CD14-positive monocyte (primary cell): ENCODE measurements around the gene DYNC2H1. TPM values are rescaled to one million over a fixed set of nuclear protein-coding genes. Genes with fewer than 3 reads are reported as not detected.

Experiments used
- DNase-seq, 3 donors: peaks; one replicate each; pipeline ENCODE4 v3.0.0-alpha.2; 2011 to 2022
- H2AFZ ChIP-seq: 2 replicates; pipeline ENCODE4 v1.6.0; 2012; ENCODE audit warnings: mild to moderate bottlenecking, low read depth, low read length, inconsistent platforms; ENCODE audit not compliant: insufficient read depth, poor library complexity, severe bottlenecking
- H3K27ac ChIP-seq, 2 donors: 1 replicate in 1 of 2; 2 replicates in 1 of 2; pipeline ENCODE4 v1.5.1; 2012 to 2013; ENCODE audit warnings: low read length in 2 of 2, control low read depth in 1 of 2, inconsistent platforms in 1 of 2, low read depth in 1 of 2, mild to moderate bottlenecking in 1 of 2
- H3K27me3 ChIP-seq, 2 donors: one replicate each; pipeline versions ENCODE4 v1.6.0 to v1.6.1; 2011 to 2013; ENCODE audit warnings: low read length in 2 of 2; ENCODE audit not compliant: control insufficient read depth in 2 of 2, insufficient read depth in 2 of 2
- H3K36me3 ChIP-seq, 2 donors: replicated peaks in 1 of 2; 1 replicate in 1 of 2; 2 replicates in 1 of 2; pipeline versions ENCODE4 v1.5.1 to v1.6.1; 2012 to 2013; ENCODE audit warnings: low read length in 2 of 2, control low read depth in 1 of 2, inconsistent platforms in 1 of 2, mild to moderate bottlenecking in 1 of 2; ENCODE audit not compliant: insufficient read depth in 2 of 2, control insufficient read depth in 1 of 2
- H3K4me1 ChIP-seq, 2 donors: 1 replicate in 1 of 2; 2 replicates in 1 of 2; pipeline versions ENCODE4 v1.5.1 to v1.6.1; 2012 to 2013; ENCODE audit warnings: low read length in 2 of 2, control low read depth in 1 of 2, inconsistent platforms in 1 of 2, mild to moderate bottlenecking in 1 of 2, moderate library complexity in 1 of 2; ENCODE audit not compliant: insufficient read depth in 2 of 2, control insufficient read depth in 1 of 2
- H3K4me2 ChIP-seq: replicated peaks from 2 replicates; pipeline ENCODE3; 2012; ENCODE audit warnings: low read length, moderate library complexity, mild to moderate bottlenecking; ENCODE audit not compliant: poor library complexity, severe bottlenecking; ENCODE audit errors: extremely low read depth
- H3K4me3 ChIP-seq, 3 experiments: fragments of 200-600 bp in 1 of 3; sonication (generic) in 1 of 3; replicated peaks in 1 of 3; 1 replicate in 2 of 3; 2 replicates in 1 of 3; pipeline ENCODE4 v1.5.1; 2011 to 2013; ENCODE audit warnings: low read length in 3 of 3, mild to moderate bottlenecking in 3 of 3, control low read depth in 2 of 3, low read depth in 2 of 3, inconsistent platforms in 1 of 3, moderate library complexity in 1 of 3
- H3K79me2 ChIP-seq: 2 replicates; pipeline ENCODE4 v1.6.0; 2012; ENCODE audit warnings: mild to moderate bottlenecking, control low read depth, inconsistent platforms, low read length, moderate library complexity; ENCODE audit not compliant: insufficient read depth
- H3K9ac ChIP-seq: 2 replicates; pipeline ENCODE4 v1.6.0; 2017; ENCODE audit warnings: low read length, mild to moderate bottlenecking; ENCODE audit not compliant: insufficient read depth, poor library complexity, severe bottlenecking
- H3K9me3 ChIP-seq, 2 donors: replicated peaks in 1 of 2; 1 replicate in 1 of 2; 2 replicates in 1 of 2; pipeline versions ENCODE4 v1.5.1 to v1.6.1; 2012 to 2013; ENCODE audit warnings: low read length in 2 of 2, control low read depth in 1 of 2; ENCODE audit not compliant: control insufficient read depth in 1 of 2, insufficient read depth in 1 of 2
- H4K20me1 ChIP-seq: 2 replicates; pipeline ENCODE4 v1.6.0; 2012; ENCODE audit warnings: mild to moderate bottlenecking, low read length, control low read depth, moderate library complexity; ENCODE audit not compliant: insufficient read depth
- H3K27ac Mint-ChIP-seq, 7 donors: one replicate each; pipeline ENCODE4 v1.8.0; 2020; ENCODE audit warnings: mild to moderate bottlenecking in 7 of 7, mixed read lengths in 7 of 7, moderate library complexity in 6 of 7, inconsistent platforms in 2 of 7
- H3K27me3 Mint-ChIP-seq, 3 donors: one replicate each; pipeline ENCODE4 v1.8.0; 2021 to 2022; ENCODE audit warnings: low read depth in 3 of 3, mild to moderate bottlenecking in 3 of 3, mixed read lengths in 3 of 3, moderate library complexity in 3 of 3, inconsistent platforms in 1 of 3
- H3K36me3 Mint-ChIP-seq, 2 donors: one replicate each; pipeline ENCODE4 v1.8.0; 2020; ENCODE audit warnings: mixed read lengths in 2 of 2, inconsistent platforms in 1 of 2, mild to moderate bottlenecking in 1 of 2
- H3K4me1 Mint-ChIP-seq: one replicate; pipeline ENCODE4 v1.8.0; 2020; ENCODE audit warnings: mild to moderate bottlenecking, mixed read lengths
- H3K4me3 Mint-ChIP-seq, 2 donors: one replicate each; pipeline ENCODE4 v1.8.0; 2020; ENCODE audit warnings: mild to moderate bottlenecking in 2 of 2, mixed read lengths in 2 of 2, moderate library complexity in 1 of 2
- H3K9me3 Mint-ChIP-seq, 7 donors: one replicate each; pipeline ENCODE4 v1.8.0; 2020 to 2022; ENCODE audit warnings: mixed read lengths in 7 of 7, mild to moderate bottlenecking in 6 of 7, moderate library complexity in 6 of 7, inconsistent platforms in 2 of 7
- WGBS: methylation state at CpG from one replicate; pipeline ENCODE4 v1.1.5; 2013; ENCODE audit warnings: missing lambda C conversion rate; ENCODE audit not compliant: insufficient coverage; 5-methylcytosine and 5-hydroxymethylcytosine counted together
- intact Hi-C, 2 donors: fragments of 100-400 bp; cut with micrococcal nuclease; formaldehyde crosslinking; loops; one replicate each; pipeline versions ENCODE4 v1.15.0 to v1.15.1; 2023
- polyA plus RNA-seq, 3 donors: library from polyadenylated mRNA; depleted of rRNA in 1 of 3; unstranded in 2 of 3; stranded (reverse) in 1 of 3; fragments of 300-500 nt in 2 of 3; fragments of >200 nt in 1 of 3; fragmentation: Illumina TruSeq in 2 of 3; gene quantifications; 1 replicate in 2 of 3; 2 replicates in 1 of 3; pipeline ENCODE4 v1.2.3, GENCODE V29; 2012 to 2021
- TF ChIP-seq, protein P1 (sequence below): fragments of 200-600 bp; IDR thresholded peaks from one replicate; pipeline ENCODE4 v1.8.0; 2022; ENCODE audit warnings: antibody characterized with exemption, mild to moderate bottlenecking

The DYNC2H1 gene
- polyA plus RNA-seq, 3 donors = 0.10 to 1.5 (median 0.36) TPM

DNA sequence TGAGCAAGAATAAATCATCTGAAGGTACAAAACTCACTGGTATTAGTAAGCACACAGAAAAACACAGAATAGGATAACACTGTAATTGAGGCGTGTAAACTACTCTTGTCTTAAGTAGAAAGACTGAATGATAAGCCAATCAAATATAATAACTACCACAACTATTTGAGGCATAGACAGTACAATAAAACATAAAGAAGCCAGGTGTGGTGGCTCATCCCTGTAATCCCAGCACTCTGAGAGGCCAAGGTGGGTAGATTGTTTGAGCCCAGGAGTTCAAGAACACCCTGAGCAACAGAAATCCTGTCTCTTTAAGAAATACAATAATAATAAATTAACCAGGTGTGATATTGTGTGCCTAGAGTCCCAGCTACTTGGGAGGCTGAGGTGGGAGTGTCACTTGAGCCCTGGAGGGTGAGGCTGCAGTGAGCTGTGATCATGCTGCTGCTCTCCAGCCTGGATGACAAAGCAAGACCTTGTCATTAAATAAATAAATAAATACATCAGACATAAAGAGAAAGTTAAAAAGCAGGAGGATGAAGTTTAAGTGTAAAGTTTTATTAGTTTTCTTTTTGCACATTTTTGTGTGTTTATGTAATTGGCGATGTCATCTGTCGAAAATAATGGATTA lies 390.6 kb downstream of the DYNC2H1 start:
- no peak overlapping the region for H3K4me3 ChIP-seq
- no peaks in the 10 kb centered on the region for H3K4me1 ChIP-seq
- DNase-seq = no peak
- H3K27me3 ChIP-seq = no peaks in the 10 kb centered on the region
- H3K27ac Mint-ChIP-seq = no peak overlapping the region
- peaks cover 0 to 19% of the 10 kb centered on the region in 2 donors for H3K9me3 ChIP-seq
- no CpG with 5 or more reads among the region's 3 CpGs for WGBS
- H3K36me3 Mint-ChIP-seq = no peaks in the 10 kb centered on the region
- H3K27me3 Mint-ChIP-seq = peaks cover 0 to 1% (median 0%) of the 10 kb centered on the region in 3 donors
- H3K79me2 ChIP-seq = no peaks in the 10 kb centered on the region
- no peak overlapping the region for H2AFZ ChIP-seq
- no peaks in the 10 kb centered on the region for H3K36me3 ChIP-seq
- no peak overlapping the region for H3K27ac ChIP-seq
- H3K9me3 Mint-ChIP-seq = peaks cover 6 to 17% (median 14%) of the 10 kb centered on the region in 7 donors
- no peak overlapping the region for H3K9ac ChIP-seq
- no peaks in the 10 kb centered on the region for H3K4me1 Mint-ChIP-seq
- no peak overlapping the region for H3K4me3 Mint-ChIP-seq
- intact Hi-C loops = no loop called here
- TF ChIP-seq, protein P1, sequence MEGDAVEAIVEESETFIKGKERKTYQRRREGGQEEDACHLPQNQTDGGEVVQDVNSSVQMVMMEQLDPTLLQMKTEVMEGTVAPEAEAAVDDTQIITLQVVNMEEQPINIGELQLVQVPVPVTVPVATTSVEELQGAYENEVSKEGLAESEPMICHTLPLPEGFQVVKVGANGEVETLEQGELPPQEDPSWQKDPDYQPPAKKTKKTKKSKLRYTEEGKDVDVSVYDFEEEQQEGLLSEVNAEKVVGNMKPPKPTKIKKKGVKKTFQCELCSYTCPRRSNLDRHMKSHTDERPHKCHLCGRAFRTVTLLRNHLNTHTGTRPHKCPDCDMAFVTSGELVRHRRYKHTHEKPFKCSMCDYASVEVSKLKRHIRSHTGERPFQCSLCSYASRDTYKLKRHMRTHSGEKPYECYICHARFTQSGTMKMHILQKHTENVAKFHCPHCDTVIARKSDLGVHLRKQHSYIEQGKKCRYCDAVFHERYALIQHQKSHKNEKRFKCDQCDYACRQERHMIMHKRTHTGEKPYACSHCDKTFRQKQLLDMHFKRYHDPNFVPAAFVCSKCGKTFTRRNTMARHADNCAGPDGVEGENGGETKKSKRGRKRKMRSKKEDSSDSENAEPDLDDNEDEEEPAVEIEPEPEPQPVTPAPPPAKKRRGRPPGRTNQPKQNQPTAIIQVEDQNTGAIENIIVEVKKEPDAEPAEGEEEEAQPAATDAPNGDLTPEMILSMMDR = no peak
- H4K20me1 ChIP-seq = no peaks in the 10 kb centered on the region
- no peak overlapping the region for H3K4me2 ChIP-seq

DNA sequence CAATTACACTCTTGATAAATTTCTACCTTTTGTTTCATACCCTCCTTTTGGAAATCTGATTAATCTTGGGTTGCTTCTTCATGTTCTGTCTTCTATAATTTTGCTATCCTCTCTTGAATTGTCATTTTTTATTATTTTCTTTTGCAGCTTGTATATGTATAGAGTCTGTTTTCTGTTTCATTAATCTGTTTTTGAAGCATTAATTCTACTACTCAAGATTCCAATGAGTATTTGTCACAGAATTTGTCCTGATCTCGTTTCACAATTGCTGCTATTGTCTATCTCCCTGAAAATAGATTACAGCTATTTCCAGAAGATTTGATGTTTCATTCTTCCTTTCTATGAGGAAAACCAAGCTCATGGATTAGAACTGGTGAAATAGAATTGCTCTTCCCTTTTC lies 406.1 kb downstream of the DYNC2H1 start:
- no peak overlapping the region for H3K27ac Mint-ChIP-seq
- H3K4me3 Mint-ChIP-seq = no peak overlapping the region
- no peak overlapping the region for H3K9ac ChIP-seq
- TF ChIP-seq, protein P1 = no peak
- H3K27ac ChIP-seq = no peak overlapping the region
- DNase-seq = no peak
- H3K27me3 ChIP-seq = no peaks in the 10 kb centered on the region
- H4K20me1 ChIP-seq = no peaks in the 10 kb centered on the region
- H3K27me3 Mint-ChIP-seq = peaks cover 0 to 4% (median 0%) of the 10 kb centered on the region in 3 donors
- peaks cover under 1 to 10% (median 3%) of the 10 kb centered on the region in 7 donors for H3K9me3 Mint-ChIP-seq
- no peaks in the 10 kb centered on the region for H3K36me3 Mint-ChIP-seq
- no CpG with 5 or more reads among the region's 1 CpG for WGBS
- H2AFZ ChIP-seq = no peak overlapping the region
- no peaks in the 10 kb centered on the region for H3K79me2 ChIP-seq
- no peak overlapping the region for H3K4me3 ChIP-seq
- no peaks in the 10 kb centered on the region for H3K4me1 Mint-ChIP-seq
- H3K4me2 ChIP-seq = no peak overlapping the region
- intact Hi-C loops = no loop called here
- H3K36me3 ChIP-seq = no peaks in the 10 kb centered on the region
- H3K9me3 ChIP-seq = peaks cover 11 to 14% of the 10 kb centered on the region in 2 donors
- H3K4me1 ChIP-seq = no peaks in the 10 kb centered on the region
